Measurements from ENCODE around the gene ARHGEF10L.

GRCh38 chr1:17549384-17549783 lies 9.9 kb downstream of the ARHGEF10L start:
- TF ChIP-seq CTCF (IDR thresholded peaks at IDR 0.05; ENCODE audit: insufficient read depth, low read length) (no peak), REST (IDR thresholded peaks at IDR 0.05; ENCODE audit: insufficient replicate concordance, low read depth) (no peak)
